ENCODE results near the gene MARK3.

GRCh38 chr14:103521951-103522563 lies 136.8 kb downstream of the MARK3 start:
- TF ChIP-seq POLR2A (IDR thresholded peaks at IDR 0.05) (no peak), CTCF (IDR thresholded peaks at IDR 0.05) (no peak), EP300 (IDR thresholded peaks at IDR 0.05) (no peak), POLR2AphosphoS5 (IDR thresholded peaks at IDR 0.05) (no peak)
